HG02588 (cell line): ENCODE results near the gene CIBAR2.

Source experiments
- ATAC-seq: cut with Tn5 transposase; IDR thresholded peaks from one replicate; pipeline ENCODE4 v1.9.1; 2021; ENCODE audit warnings: mild to moderate bottlenecking, moderate library complexity; ENCODE audit not compliant: unreplicated experiment

Gene CIBAR2

DNA sequence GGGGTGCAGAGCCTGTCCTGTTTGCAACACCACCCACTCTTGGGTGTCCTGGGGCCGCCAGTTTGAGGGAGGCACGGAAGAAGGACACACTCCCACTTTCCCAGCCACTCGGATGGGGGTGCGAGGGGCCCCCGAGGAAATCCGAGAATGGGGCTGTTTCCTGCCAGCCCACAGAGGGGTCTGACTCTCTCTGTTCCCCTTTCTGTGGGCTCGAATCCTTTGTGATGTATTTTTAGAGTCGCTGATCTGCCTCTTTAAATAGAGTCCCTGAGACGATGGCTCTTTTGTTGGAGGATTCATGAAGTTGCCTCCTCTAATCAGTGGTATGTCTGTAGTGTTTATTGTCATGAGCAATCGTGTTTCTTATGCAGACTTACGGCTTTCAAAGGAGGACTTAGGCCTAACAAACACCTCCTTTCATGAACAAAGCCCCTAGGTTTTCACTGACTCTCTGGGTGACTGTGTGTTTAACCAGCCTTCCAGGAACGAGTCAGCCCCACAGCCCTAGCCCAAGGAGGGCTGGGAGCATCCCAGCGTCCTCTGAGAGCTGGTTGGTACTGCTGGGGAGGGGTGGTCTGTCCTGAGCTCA is 29.1 kb downstream of the CIBAR2 start:
- no peak for ATAC-seq

- no peak for ATAC-seq
Measured at GRCh38 chr16:85082173-85083050, 29.9 kb downstream of the CIBAR2 start.

GRCh38 chr16:85081765-85082164 is 30.5 kb downstream of the CIBAR2 start:
- no peak for ATAC-seq

DNA sequence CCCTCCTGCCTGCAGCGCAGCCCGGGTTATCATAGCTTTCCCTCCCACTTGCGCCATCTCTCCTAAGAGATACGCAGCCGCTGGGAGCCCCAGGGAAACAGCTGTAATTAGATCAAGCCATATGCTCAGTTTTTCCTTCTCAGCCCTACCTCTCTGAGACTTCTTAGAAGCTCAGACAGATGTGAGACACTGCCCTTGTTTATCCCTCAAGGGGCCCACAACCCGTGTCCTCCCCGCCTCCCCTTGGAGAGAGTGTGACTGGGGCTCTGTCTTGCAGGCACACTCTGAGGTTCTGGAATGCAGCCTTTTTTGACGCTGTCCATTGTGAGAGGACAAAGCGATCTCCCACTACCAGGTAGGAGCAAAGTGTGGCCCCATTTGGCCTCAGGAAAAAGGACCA is 31.2 kb downstream of the CIBAR2 start:
- no peak for ATAC-seq

- no peak for ATAC-seq
Measured at GRCh38 chr16:85079785-85080570, 32.3 kb downstream of the CIBAR2 start.

DNA sequence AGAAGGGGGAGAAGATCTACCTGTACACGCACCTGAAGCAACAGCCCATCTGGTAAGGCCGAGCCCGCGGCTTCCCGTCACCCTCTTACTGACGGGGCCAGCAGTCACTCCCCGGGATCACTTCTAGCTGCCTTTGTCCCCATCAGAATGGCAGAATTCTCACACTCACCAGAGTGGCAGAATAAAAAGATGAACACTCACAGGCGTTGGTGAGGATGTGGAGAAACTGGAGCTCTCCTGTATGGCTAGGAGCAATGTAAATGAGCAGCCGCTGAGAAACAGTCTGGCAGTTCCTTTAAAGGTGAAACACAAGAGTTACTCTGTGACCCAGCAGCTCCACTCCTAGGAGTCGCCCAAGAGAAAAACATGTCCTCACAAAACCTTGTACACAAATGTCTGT is 33.3 kb downstream of the CIBAR2 start:
- no peak for ATAC-seq

DNA sequence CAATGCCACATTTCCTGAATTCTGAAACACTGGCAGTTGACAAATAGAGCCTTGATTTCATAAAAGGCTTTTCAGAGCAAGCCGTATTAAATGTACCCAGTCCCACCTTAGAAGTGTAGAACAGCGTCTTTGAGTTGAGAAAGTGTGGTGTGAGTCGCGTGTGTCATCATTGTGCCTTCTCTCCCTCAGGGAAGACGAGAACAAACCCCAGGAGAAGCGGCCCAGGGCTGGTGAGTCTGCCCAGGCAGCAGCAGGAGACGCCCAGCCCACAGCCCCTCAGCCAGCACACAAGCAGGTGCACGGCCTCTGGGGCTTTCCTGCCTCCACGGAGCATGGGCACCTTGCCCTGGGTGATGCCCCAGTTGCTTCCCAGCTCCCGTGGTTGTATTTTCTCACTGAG is 34.0 kb downstream of the CIBAR2 start:
- ATAC-seq: no peak

DNA sequence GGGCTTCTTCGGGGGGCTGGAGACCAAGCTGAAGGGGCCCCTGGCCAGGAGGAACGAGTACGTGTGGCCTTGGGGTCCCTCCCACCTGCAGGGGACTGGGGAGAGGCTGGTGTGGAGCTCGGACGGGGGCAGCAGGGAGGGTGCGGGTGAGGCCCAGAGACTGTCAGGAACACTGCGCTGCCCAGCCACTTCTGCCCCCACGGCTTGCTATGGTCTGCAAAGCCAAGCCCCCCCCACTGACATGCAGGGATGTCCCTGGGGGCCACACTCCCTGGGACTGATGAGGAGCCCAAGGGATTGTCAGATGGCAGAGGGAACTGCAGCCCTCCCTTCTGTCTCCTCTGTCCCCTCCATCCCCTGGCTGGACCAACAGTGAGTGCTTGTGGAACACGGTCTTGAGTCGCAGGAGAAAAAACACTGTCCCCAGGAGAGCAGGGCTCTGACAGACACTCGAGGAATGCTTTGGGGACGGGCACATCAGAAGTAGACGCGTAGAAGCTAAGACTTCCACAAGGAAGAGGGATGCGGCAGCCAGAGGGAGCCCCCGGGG is 34.6 kb downstream of the CIBAR2 start:
- ATAC-seq: no peak

- no peak for ATAC-seq
Measured at GRCh38 chr16:85077039-85077438, 35.2 kb downstream of the CIBAR2 start.

DNA sequence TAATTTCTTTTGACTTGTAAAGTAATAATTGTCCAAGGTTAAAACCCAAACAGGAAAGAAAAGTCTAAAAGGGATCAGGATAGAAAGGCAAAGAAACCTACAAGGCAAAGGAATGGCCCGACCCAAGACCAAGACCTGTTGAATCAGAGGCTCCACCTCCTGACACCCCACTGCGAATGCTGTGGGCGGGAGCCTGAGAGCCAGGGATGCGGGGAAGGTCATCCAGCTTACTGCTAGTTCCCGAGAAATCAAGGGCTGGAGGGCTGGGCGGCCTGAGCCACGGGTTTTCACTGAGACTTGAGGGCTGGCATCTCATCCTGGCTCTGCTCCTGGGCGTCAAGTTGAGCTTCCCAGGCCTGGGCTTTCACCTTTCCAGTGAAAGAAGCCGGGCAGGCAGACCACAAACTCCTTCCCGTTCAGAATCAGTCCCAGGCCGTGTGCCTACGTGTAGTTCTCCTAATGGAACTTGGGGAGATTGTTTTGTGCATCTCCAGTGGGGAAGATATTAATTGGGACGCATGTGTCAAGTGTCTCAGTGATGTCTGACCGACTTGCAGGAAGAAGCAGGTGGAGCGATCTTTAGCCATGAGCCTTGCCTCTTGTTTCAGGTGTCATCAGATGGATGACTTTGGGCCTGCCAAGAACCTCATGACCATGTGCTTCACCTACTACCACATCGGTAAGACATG is 36.9 kb downstream of the CIBAR2 start:
- ATAC-seq: no peak

- ATAC-seq: no peak
Measured at GRCh38 chr16:85074225-85074914, 37.9 kb downstream of the CIBAR2 start.

- no peak for ATAC-seq
Measured at GRCh38 chr16:85072947-85073346, 39.3 kb downstream of the CIBAR2 start.

- ATAC-seq: no peak
Measured at GRCh38 chr16:85072076-85072860, 40.0 kb downstream of the CIBAR2 start.

DNA sequence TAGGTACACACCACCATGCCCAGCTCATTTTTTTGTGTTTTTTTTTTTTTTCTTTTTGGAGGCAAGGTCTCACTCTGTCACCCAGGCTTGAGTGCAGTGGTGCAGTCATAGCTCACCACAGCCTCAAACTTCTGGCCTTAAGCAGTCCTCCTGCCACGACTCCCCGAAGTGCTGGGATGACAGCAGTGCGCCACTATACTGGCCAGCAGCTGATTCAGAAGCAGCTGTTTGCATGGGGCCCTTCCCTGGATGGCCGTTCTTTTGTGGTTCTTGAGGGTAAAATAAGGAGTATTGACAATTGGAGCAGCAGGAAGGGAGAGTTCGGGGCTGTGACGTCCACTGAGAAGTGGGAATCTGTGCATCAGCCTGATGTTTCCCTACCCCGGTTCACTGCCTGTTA is 43.1 kb downstream of the CIBAR2 start:
- no peak for ATAC-seq

DNA sequence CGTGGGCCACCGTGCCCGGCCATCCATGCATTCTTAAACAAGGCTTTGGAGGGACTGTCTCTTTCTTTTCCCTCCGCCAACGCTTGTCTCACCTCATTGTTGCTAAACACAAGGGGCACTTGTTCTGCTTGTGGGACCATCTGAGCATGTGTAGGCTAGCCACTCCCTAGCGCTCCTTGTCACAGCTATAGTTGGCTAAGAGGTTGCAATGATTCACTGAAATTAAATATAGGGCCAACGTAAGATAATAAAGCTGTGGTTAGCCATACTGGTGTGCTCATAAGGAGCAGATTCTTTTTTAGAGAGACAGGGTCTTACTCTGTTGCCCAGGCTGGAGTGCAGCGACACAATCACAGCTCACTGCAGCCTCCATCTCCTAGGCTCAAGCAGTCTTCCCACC is 43.5 kb downstream of the CIBAR2 start:
- no peak for ATAC-seq

- ATAC-seq: no peak
Measured at GRCh38 chr16:85067426-85067825, 44.8 kb downstream of the CIBAR2 start.

- ATAC-seq: no peak
Measured at GRCh38 chr16:85067024-85067423, 45.2 kb downstream of the CIBAR2 start.

GRCh38 chr16:85066346-85066885 is 45.9 kb downstream of the CIBAR2 start:
- ATAC-seq: no peak

DNA sequence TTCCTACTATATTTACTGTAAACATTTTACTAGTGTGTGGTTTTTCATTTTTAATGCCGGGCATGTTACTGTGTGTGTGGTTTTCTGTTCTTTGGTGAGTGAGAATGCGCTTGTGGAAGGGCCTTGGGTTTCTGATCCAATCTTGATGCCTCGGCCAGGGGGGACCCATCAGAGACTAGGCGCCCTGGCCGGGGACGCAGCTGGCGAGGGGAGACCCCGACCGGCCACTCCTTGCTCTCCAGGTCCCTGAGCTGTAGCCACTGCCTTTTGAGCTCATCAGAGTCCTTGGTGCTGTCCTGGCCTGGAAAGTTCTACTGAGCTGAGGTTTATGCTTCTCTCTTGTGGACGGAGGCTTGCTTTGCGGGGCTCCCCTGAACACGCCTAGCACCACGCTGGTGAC is 47.2 kb downstream of the CIBAR2 start:
- ATAC-seq: no peak
